HepG2 (cell line): ENCODE data around the gene PRKCZ. TPM values are rescaled to one million over a fixed set of nuclear protein-coding genes. Genes with fewer than 3 reads are reported as not detected.
A peak's percentile ranks its signal among the peaks of the same experiment; 100 is the strongest.

ENCODE experiments used
- CTCF ChIP-seq: sonication (generic); formaldehyde crosslinking; IDR thresholded peaks from 2 replicates; pipeline ENCODE4 v1.5.0; 2020; ENCODE audit warnings: mild to moderate bottlenecking, missing genetic modification reagents, moderate library complexity
- MYPOP ChIP-seq: sonication (generic); formaldehyde crosslinking; IDR thresholded peaks from 2 replicates; pipeline ENCODE4 v1.8.1; 2023; ENCODE audit warnings: mild to moderate bottlenecking, moderate library complexity, missing genetic modification reagents
- NRL ChIP-seq: sonication (generic); formaldehyde crosslinking; IDR thresholded peaks from 2 replicates; pipeline ENCODE4 v1.5.0; 2020; ENCODE audit warnings: missing genetic modification reagents, mild to moderate bottlenecking, moderate library complexity, borderline replicate concordance
- PHF5A ChIP-seq: IDR thresholded peaks from one replicate; pipeline ENCODE4 v1.6.1; 2018; ENCODE audit warnings: low read depth, missing genetic modification reagents; ENCODE audit not compliant: unreplicated experiment
- SAP130 ChIP-seq: IDR thresholded peaks from 2 replicates; pipeline ENCODE4 v1.6.1; 2016; ENCODE audit warnings: low read depth
- SOX6 ChIP-seq, 2 experiments: fragments of 450-650 bp in 1 of 2; sonication (generic) in 1 of 2; formaldehyde crosslinking in 1 of 2; IDR thresholded peaks; 2 replicates each; pipeline versions ENCODE4 v1.4.0 to v1.6.1; 2017 to 2020; ENCODE audit warnings: antibody characterized with exemption in 1 of 2, mild to moderate bottlenecking in 1 of 2, missing genetic modification reagents in 1 of 2
- SP5 ChIP-seq: IDR thresholded peaks from 2 replicates; pipeline ENCODE4 v1.6.1; 2016; ENCODE audit warnings: low read depth, borderline replicate concordance
- TFDP1 ChIP-seq: IDR thresholded peaks from 2 replicates; pipeline ENCODE4 v1.6.1; 2016; ENCODE audit warnings: missing compliant biosample characterization, missing genetic modification reagents, borderline replicate concordance
- THRA ChIP-seq: sonication (generic); formaldehyde crosslinking; IDR thresholded peaks from 2 replicates; pipeline ENCODE4 v1.4.0; 2020; ENCODE audit warnings: missing genetic modification reagents, borderline replicate concordance
- TRIM24 ChIP-seq: sonication (generic); formaldehyde crosslinking; IDR thresholded peaks from 2 replicates; pipeline ENCODE4 v1.8.0; 2022; ENCODE audit warnings: mild to moderate bottlenecking, missing genetic modification reagents
- ZC3H13 ChIP-seq: sonication (generic); formaldehyde crosslinking; IDR thresholded peaks from 2 replicates; pipeline ENCODE4 v1.8.1; 2023; ENCODE audit warnings: mild to moderate bottlenecking, missing genetic modification reagents, moderate library complexity
- ZC3H4 ChIP-seq: sonication (generic); formaldehyde crosslinking; IDR thresholded peaks from 2 replicates; pipeline ENCODE4 v1.4.0; 2020; ENCODE audit warnings: missing genetic modification reagents, borderline replicate concordance
- ZFP91 ChIP-seq: sonication (generic); formaldehyde crosslinking; IDR thresholded peaks from 2 replicates; pipeline ENCODE4 v1.9.0; 2022; ENCODE audit warnings: missing genetic modification reagents, mild to moderate bottlenecking, borderline replicate concordance
- ZHX1 ChIP-seq: sonication (generic); formaldehyde crosslinking; IDR thresholded peaks from 2 replicates; pipeline ENCODE4 v1.8.1; 2022; ENCODE audit warnings: low read depth, mild to moderate bottlenecking, missing genetic modification reagents
- ZNF138 ChIP-seq: sonication (generic); formaldehyde crosslinking; IDR thresholded peaks from 2 replicates; pipeline ENCODE4 v1.5.0; 2020; ENCODE audit warnings: mild to moderate bottlenecking, low read depth, missing genetic modification reagents
- ZNF205 ChIP-seq: IDR thresholded peaks from 2 replicates; pipeline ENCODE4 v1.6.1; 2018; ENCODE audit warnings: missing biosample characterization, missing genetic modification reagents
- ZNF607 ChIP-seq: sonication (generic); formaldehyde crosslinking; IDR thresholded peaks from 2 replicates; pipeline ENCODE4 v1.5.1; 2020; ENCODE audit warnings: missing genetic modification reagents, mild to moderate bottlenecking, borderline replicate concordance
- ZNF678 ChIP-seq: sonication (generic); formaldehyde crosslinking; IDR thresholded peaks from 2 replicates; pipeline ENCODE4 v1.4.0; 2020; ENCODE audit warnings: mild to moderate bottlenecking, missing genetic modification reagents
- polyA plus RNA-seq, 8 experiments: library from polyadenylated mRNA; depleted of rRNA in 3 of 8; stranded (reverse) in 7 of 8; unstranded in 1 of 8; fragments of >200 nt; fragmentation: Illumina TruSeq in 4 of 8; extraction: Trizol in 4 of 8; gene quantifications; 2 replicates each; pipeline versions ENCODE4 v1.2.1 to v1.2.3, GENCODE V29; 2011 to 2016; ENCODE audit warnings: low read depth in 4 of 8, missing spikeins in 1 of 8, mixed read lengths in 1 of 8; ENCODE audit not compliant: insufficient read depth in 1 of 8
- total RNA-seq, 5 experiments: library from RNA; depleted of rRNA; stranded (reverse); fragments of >200 nt; fragmentation: Illumina TruSeq; extraction: Trizol; gene quantifications; 2 replicates each; pipeline ENCODE4 v1.2.3, GENCODE V29; 2016; ENCODE audit warnings: low read depth in 1 of 5

The PRKCZ gene
- total and polyA plus RNA-seq, 2 of the 13 experiments (the other 11 are each of a cell fraction or from before 2014, with no cell fraction given), result 34.7 to 85.2 TPM

GRCh38 chr1:2233997-2234761 lies 184.0 kb downstream of the PRKCZ start (continued):
- TF ChIP-seq SP5 (peak; percentile 80; the same call in 1 of the 2 replicates), TFDP1 (CRISPR knock-in tag) (no peak; the same call in 1 of the 2 replicates), ZNF678 (CRISPR knock-in tag) (no peak), SOX6 (IDR thresholded peaks at IDR 0.05) (no peak), SOX6 (CRISPR knock-in tag; IDR thresholded peaks at IDR 0.05) (peak; percentile 94), THRA (CRISPR knock-in tag) (peak; percentile 91), PHF5A (CRISPR knock-in tag) (no peak), ZNF138 (CRISPR knock-in tag) (no peak), ZHX1 (CRISPR knock-in tag) (no peak), ZC3H4 (no peak), TRIM24 (peak; percentile 43; the same call in 1 of the 2 replicates), ZNF607 (CRISPR knock-in tag) (peak; percentile 41; the same call in 1 of the 2 replicates), ZFP91 (CRISPR knock-in tag) (peak; percentile 51; the same call in 1 of the 2 replicates), NRL (CRISPR knock-in tag) (no peak), ZNF205 (CRISPR knock-in tag) (no peak), ZC3H13 (CRISPR knock-in tag) (0 out of 2 replicates have a peak, but pooled peaks have one; percentile 18), CTCF (CRISPR knock-in tag) (peak; percentile 26; the same call in 1 of the 2 replicates), MYPOP (CRISPR knock-in tag) (peak; percentile 69; the same call in 1 of the 2 replicates), SAP130 (CRISPR knock-in tag) (peak; percentile 95)
